ENCODE data around the gene CLDN4.

GRCh38 chr7:73858807-73859206, 28.0 kb downstream of the CLDN4 start:
- TF ChIP-seq CTCF (IDR thresholded peaks at IDR 0.05) (no peak), FOXK1 (CRISPR knock-in tag; IDR thresholded peaks at IDR 0.05) (no peak), ETV6 (CRISPR knock-in tag; IDR thresholded peaks at IDR 0.05) (no peak), CREB1 (CRISPR knock-in tag; IDR thresholded peaks at IDR 0.05) (no peak), MXD4 (CRISPR knock-in tag; IDR thresholded peaks at IDR 0.05; ENCODE audit: borderline replicate concordance) (no peak), JUN (CRISPR knock-in tag; IDR thresholded peaks at IDR 0.05) (no peak), USF1 (CRISPR knock-in tag; IDR thresholded peaks at IDR 0.05) (no peak), HMGXB4 (CRISPR knock-in tag; IDR thresholded peaks at IDR 0.05) (no peak)
- TF ChIP-seq, protein P1, sequence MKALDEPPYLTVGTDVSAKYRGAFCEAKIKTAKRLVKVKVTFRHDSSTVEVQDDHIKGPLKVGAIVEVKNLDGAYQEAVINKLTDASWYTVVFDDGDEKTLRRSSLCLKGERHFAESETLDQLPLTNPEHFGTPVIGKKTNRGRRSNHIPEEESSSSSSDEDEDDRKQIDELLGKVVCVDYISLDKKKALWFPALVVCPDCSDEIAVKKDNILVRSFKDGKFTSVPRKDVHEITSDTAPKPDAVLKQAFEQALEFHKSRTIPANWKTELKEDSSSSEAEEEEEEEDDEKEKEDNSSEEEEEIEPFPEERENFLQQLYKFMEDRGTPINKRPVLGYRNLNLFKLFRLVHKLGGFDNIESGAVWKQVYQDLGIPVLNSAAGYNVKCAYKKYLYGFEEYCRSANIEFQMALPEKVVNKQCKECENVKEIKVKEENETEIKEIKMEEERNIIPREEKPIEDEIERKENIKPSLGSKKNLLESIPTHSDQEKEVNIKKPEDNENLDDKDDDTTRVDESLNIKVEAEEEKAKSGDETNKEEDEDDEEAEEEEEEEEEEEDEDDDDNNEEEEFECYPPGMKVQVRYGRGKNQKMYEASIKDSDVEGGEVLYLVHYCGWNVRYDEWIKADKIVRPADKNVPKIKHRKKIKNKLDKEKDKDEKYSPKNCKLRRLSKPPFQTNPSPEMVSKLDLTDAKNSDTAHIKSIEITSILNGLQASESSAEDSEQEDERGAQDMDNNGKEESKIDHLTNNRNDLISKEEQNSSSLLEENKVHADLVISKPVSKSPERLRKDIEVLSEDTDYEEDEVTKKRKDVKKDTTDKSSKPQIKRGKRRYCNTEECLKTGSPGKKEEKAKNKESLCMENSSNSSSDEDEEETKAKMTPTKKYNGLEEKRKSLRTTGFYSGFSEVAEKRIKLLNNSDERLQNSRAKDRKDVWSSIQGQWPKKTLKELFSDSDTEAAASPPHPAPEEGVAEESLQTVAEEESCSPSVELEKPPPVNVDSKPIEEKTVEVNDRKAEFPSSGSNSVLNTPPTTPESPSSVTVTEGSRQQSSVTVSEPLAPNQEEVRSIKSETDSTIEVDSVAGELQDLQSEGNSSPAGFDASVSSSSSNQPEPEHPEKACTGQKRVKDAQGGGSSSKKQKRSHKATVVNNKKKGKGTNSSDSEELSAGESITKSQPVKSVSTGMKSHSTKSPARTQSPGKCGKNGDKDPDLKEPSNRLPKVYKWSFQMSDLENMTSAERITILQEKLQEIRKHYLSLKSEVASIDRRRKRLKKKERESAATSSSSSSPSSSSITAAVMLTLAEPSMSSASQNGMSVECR (CRISPR knock-in tag; IDR thresholded peaks at IDR 0.05; ENCODE audit: borderline replicate concordance): no peak
